Kidney epithelial cell (primary cell): Measurements from ENCODE around the gene BMPR1B. TPM values are rescaled to one million over a fixed set of nuclear protein-coding genes. Genes with fewer than 3 reads are reported as not detected.
A peak's percentile ranks its signal among the peaks of the same experiment; 100 is the strongest.

ENCODE experiments used
- DNase-seq: peaks from one replicate; pipeline ENCODE4 v3.0.0-alpha.2; 2010; ENCODE audit warnings: low read depth
- H3K27me3 ChIP-seq: 2 replicates; pipeline ENCODE4 v1.6.0; 2011; ENCODE audit warnings: low read length; ENCODE audit not compliant: control insufficient read depth, insufficient read depth
- H3K36me3 ChIP-seq: 2 replicates; pipeline ENCODE4 v1.5.1; 2011; ENCODE audit warnings: low read length; ENCODE audit not compliant: control insufficient read depth, insufficient read depth
- H3K4me3 ChIP-seq: 2 replicates; pipeline ENCODE4 v1.5.1; 2011; ENCODE audit warnings: low read depth, mild to moderate bottlenecking, control low read depth, low read length
- total RNA-seq: library from RNA; depleted of rRNA; stranded (reverse); fragments of >200 nt; gene quantifications from 2 replicates; pipeline ENCODE4 v1.2.3, GENCODE V29; 2015
- TF ChIP-seq, protein P1 (sequence below): IDR thresholded peaks from 2 replicates; pipeline ENCODE4 v1.5.1; 2011; ENCODE audit warnings: mild to moderate bottlenecking, moderate library complexity, low read length, control low read depth, inconsistent platforms; ENCODE audit not compliant: insufficient read depth, poor library complexity, severe bottlenecking

Gene BMPR1B
- total RNA-seq, 1 donor from 2014 or later, result 9.2 TPM

DNA sequence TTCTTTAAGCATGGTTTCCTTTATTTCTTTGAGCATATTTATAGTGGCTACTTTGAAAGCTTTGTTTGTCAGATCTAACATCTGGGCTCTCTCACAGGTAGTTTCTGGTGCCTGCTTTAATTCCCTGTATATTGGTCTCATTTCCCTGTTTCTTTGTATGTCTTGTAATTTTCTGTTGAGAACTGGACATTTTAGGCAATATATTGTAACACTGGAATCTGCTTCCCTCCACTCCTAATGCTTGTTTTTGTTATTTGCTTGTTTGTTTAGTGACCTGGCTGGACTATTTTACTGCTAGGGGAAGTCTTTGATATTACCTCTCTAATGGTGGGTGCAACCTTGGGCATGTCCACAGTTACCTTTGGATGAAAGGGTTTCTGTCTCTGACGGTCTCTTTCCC lies 25.0 kb downstream of the BMPR1B start:
- no peaks in the 10 kb centered on the region for H3K27me3 ChIP-seq
- no peaks in the 10 kb centered on the region for H3K36me3 ChIP-seq
- no peak for DNase-seq
- TF ChIP-seq, protein P1, sequence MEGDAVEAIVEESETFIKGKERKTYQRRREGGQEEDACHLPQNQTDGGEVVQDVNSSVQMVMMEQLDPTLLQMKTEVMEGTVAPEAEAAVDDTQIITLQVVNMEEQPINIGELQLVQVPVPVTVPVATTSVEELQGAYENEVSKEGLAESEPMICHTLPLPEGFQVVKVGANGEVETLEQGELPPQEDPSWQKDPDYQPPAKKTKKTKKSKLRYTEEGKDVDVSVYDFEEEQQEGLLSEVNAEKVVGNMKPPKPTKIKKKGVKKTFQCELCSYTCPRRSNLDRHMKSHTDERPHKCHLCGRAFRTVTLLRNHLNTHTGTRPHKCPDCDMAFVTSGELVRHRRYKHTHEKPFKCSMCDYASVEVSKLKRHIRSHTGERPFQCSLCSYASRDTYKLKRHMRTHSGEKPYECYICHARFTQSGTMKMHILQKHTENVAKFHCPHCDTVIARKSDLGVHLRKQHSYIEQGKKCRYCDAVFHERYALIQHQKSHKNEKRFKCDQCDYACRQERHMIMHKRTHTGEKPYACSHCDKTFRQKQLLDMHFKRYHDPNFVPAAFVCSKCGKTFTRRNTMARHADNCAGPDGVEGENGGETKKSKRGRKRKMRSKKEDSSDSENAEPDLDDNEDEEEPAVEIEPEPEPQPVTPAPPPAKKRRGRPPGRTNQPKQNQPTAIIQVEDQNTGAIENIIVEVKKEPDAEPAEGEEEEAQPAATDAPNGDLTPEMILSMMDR, result no peak
- H3K4me3 ChIP-seq, result no peak overlapping the region

DNA sequence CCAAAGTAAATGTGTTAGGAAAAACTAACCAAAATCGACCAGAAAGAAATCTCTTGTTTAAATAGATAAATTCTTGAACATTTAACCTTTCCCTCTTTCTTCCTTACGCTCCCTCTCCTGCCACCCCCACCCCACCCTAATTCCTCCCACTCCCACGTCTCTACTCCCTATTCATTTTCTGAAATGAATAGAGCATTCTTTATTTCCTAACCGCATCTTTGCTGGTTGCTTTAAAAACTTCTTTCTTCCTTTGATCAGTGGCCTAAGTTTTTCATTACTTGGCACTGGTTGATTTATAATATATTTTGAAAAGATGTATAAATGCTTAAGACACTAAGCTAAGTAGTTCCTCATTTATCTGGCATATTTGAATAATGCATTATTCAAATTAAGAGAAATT lies 33.9 kb downstream of the BMPR1B start:
- no peak overlapping the region for H3K4me3 ChIP-seq
- TF ChIP-seq, protein P1, result no peak
- no peaks in the 10 kb centered on the region for H3K36me3 ChIP-seq
- H3K27me3 ChIP-seq, result no peaks in the 10 kb centered on the region
- DNase-seq, result no peak

DNA sequence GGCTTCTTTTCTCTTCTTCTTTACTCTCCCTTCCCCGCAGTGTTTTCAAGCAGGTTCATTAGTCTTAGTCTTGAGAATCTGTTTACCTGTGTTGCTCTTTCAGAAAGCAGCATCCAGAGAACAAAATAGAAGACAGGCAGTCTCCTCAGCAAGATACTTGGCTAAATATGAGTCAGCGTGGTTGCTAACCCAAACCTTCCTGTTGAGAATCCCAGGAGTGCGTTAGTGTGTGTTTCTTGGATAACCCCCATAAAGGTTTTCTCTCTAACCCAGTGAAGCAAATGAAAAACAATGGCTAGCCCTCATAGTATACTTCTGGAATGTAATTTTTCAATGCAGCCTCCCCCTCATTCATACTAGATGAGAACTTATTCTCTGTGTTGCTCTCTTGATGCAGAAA lies 41.1 kb downstream of the BMPR1B start:
- Histone ChIP-seq H3K4me3 (no peak overlapping the region), H3K36me3 (no peaks in the 10 kb centered on the region), H3K27me3 (no peaks in the 10 kb centered on the region)
- DNase-seq, result peak; percentile 50
- TF ChIP-seq, protein P1, result no peak

DNA sequence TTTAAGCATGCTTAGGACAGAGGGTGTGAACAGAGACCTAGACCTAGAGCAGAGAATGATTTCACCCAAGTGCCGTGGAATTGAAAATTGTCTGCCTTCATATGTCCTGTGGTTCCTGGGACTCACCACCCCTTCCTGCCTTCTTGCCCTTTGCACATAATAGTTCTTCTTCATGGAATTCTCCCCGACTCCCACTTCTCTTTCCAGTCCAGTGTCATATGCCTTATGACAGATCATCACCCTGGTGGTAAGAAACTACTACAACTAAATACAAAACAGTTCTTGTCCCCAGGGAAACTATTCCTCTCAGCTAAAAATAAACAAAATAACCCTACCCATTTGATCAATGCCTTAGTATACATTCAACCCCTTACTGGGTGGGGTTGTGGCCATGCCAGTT lies 43.3 kb downstream of the BMPR1B start:
- TF ChIP-seq, protein P1, result no peak
- H3K27me3 ChIP-seq, result no peaks in the 10 kb centered on the region
- H3K4me3 ChIP-seq, result no peak overlapping the region
- no peak for DNase-seq
- no peaks in the 10 kb centered on the region for H3K36me3 ChIP-seq

DNA sequence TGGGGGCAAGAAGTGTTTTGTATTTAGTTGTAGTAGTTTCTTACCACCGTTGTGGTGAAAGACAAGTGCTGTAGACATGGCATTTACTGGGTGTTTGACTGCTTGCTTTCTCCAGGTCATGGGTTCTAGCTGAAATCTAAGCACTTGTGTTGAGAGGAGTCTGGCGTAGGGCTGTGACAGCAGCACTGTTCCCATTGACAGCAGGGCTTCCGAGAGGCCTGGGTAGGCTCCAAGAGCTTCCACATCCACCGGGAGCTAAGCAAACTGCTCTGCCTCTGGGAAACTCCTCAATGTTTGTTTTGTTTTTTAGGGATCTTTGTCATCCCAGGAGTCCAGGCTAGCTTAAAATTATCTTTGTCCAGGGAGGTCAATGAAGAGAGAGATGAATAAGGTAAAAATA lies 44.3 kb downstream of the BMPR1B start:
- TF ChIP-seq, protein P1, result no peak
- Histone ChIP-seq H3K4me3 (no peak overlapping the region), H3K36me3 (no peaks in the 10 kb centered on the region), H3K27me3 (no peaks in the 10 kb centered on the region)
- no peak for DNase-seq

DNA sequence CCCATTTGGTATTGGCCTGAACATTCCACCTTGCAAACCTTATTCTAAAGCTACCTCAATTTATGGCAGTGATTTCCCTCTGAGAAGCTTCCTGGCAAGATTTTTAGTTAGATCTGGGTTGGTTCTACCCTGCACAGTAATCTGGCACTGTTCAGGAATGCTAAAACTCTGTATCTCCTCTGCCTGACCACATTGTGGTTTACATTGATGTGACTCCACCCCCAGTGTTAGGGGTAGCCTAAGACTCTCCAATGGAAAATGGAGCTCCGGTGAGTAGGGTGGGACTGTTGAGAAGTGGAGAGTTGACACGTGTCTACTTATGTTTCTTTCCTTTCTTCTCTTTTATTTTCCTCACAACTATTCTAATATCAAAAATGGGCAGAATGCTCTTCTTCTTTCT lies 45.4 kb downstream of the BMPR1B start:
- H3K4me3 ChIP-seq, result no peak overlapping the region
- TF ChIP-seq, protein P1, result no peak
- no peak for DNase-seq
- no peaks in the 10 kb centered on the region for H3K27me3 ChIP-seq
- H3K36me3 ChIP-seq, result no peaks in the 10 kb centered on the region
